ENCODE results near the gene TLCD3B. TPM values are rescaled to one million over a fixed set of nuclear protein-coding genes. Genes with fewer than 3 reads are reported as not detected.

Gene TLCD3B
- total and polyA plus RNA-seq, 12 donors: 0.29 TPM; not detected in 11

DNA sequence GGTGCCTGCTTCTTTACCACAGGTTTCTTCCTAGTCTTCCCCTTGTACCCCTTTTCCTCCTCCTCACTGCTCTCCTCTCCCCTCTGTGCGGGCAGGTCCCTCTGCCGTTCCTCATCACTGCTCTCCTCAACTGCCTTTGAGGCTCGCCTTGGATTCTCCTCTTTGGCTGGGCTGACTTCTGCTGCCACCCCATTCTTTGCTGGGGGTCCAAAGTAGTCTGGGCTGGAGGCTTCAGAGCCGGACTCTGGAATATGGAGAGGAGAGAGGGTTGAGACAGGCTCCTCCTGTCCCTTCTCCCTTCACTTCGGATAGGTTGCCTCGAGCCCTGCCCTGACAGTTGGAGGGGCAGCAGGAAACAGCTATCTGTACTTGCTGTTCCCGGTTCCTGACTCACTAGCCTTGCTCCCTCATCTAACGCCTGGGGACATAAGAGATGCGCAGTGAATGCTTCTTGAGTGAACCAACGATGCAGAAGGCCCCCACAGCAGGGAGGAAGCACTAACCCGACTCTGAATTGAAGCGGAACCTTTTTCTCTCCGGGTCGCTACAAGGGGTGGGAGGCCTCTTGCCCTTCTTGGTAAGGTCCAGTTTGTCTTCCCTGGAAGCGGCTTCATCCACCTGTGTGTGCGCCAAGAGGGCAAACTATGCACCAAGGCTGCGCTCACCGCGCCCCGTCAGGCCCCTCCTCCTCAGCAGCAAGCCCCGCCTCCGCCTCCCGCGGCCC, 36.3 kb downstream of the TLCD3B start:
- DNase-seq (peak; percentile 44 to 61), ATAC-seq (peak; percentile 14 to 56 (median 44))
- Histone ChIP-seq H3K4me3 (peak overlapping the region; percentile 55 to 97 (median 82)), H3K4me1 (peaks cover 7 to 40% (median 28%) of the 10 kb centered on the region in 9 donors), H3K9me3 (no peaks in the 10 kb centered on the region), H3K27ac (peak overlapping the region; percentile 87 to 99 (median 96)), H3K36me3 (peaks cover 0 to 63% (median 28%) of the 10 kb centered on the region in 9 donors), H3K27me3 (no peaks in the 10 kb centered on the region)
- WGBS, 2 donors: 10 to 11% methylated on average over 24 of the region's 24 CpGs
- no peak for TF ChIP-seq CTCF (IDR thresholded peaks at IDR 0.05)
- intact Hi-C loops (cut with DNase I): loop anchor here in 6 of 10 donors (1.0 to 10.0 kb wide), 8 partner anchors 14 to 180 kb away; partner anchors contain the start of genes TMEM219 (in 3 of the 6), CDIPT (in 1 of the 6), KCTD13 (in 1 of the 6) and PAGR1 (in 1 of the 6)

GRCh38 chr16:29993903-29994599, 37.0 kb downstream of the TLCD3B start:
- 76 to 78% methylated on average over 9 of the region's 9 CpGs for WGBS, 2 donors
- Histone ChIP-seq H3K4me3 (peak overlapping the region in 5 of 10 donors; percentile 66 to 91 (median 87)), H3K36me3 (peaks cover 0 to 64% (median 31%) of the 10 kb centered on the region in 9 donors), H3K27me3 (no peaks in the 10 kb centered on the region), H3K27ac (peak overlapping the region in 8 of 10 donors; percentile 92 to 99 (median 97)), H3K9me3 (no peaks in the 10 kb centered on the region), H3K4me1 (peaks cover 7 to 40% (median 28%) of the 10 kb centered on the region in 9 donors)
- intact Hi-C loops (cut with DNase I): loop anchor here in 6 of 10 donors (2.0 to 10.0 kb wide), 6 partner anchors 13 to 179 kb away; partner anchors contain the start of genes CDIPT (in 1 of the 6), KCTD13 (in 1 of the 6), PAGR1 (in 1 of the 6) and PRRT2 (in 1 of the 6)
- no peak for DNase-seq
- TF ChIP-seq CTCF (IDR thresholded peaks at IDR 0.05): no peak
- no peak for ATAC-seq

GRCh38 chr16:29993191-29993902, 37.7 kb downstream of the TLCD3B start:
- intact Hi-C loops (cut with DNase I): loop anchor here in 3 of 10 donors (10.0 kb wide), 3 partner anchors 69 to 179 kb away; partner anchors contain the start of genes CDIPT (in 1 of the 3), KCTD13 (in 1 of the 3), PAGR1 (in 1 of the 3) and PRRT2 (in 1 of the 3)

More at GRCh38 chr16:29993191-29993902, 37.7 kb downstream of the TLCD3B start:
- peaks cover 7 to 40% (median 28%) of the 10 kb centered on the region in 9 donors for H3K4me1 ChIP-seq
- no peaks in the 10 kb centered on the region for H3K27me3 ChIP-seq
- TF ChIP-seq CTCF (IDR thresholded peaks at IDR 0.05): no peak
- H3K36me3 ChIP-seq: peaks cover 0 to 67% (median 35%) of the 10 kb centered on the region in 9 donors
- WGBS, 2 donors: 84 to 85% methylated on average over 25 of the region's 25 CpGs
- H3K27ac ChIP-seq: peak overlapping the region in 1 of 10 donors; percentile 36
- ATAC-seq: no peak
- H3K4me3 ChIP-seq: no peak overlapping the region
- H3K9me3 ChIP-seq: no peaks in the 10 kb centered on the region
- DNase-seq: no peak

All from heart right ventricle (tissue), 16 donors.